HG02885 (cell line): ENCODE data around the gene MAN1A1.

Source experiments
- ATAC-seq: cut with Tn5 transposase; IDR thresholded peaks from one replicate; pipeline ENCODE4 v1.9.1; 2021; ENCODE audit warnings: mild to moderate bottlenecking; ENCODE audit not compliant: unreplicated experiment, poor library complexity

MAN1A1 gene

GRCh38 chr6:119328254-119328653 is 21.3 kb downstream of the MAN1A1 start:
- ATAC-seq, result no peak

DNA sequence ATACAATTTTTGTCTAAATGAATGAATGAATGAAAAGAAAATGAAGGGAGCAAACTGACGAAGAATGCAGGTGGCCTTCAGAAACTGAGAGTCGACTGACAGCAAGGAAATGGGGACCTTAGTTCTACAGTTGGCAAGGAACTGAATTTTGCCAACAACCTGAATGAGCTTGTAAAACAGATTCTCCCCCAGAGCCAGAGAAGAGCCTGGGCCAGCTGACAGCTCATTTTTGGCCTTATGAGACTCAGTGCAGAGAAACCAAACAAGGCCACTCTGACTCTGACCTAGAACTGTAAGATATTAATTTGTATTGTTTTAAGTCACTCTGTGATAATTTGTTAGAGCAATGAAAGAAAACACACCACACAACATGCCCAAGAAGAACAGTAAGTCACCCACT is 21.8 kb downstream of the MAN1A1 start:
- no peak for ATAC-seq

DNA sequence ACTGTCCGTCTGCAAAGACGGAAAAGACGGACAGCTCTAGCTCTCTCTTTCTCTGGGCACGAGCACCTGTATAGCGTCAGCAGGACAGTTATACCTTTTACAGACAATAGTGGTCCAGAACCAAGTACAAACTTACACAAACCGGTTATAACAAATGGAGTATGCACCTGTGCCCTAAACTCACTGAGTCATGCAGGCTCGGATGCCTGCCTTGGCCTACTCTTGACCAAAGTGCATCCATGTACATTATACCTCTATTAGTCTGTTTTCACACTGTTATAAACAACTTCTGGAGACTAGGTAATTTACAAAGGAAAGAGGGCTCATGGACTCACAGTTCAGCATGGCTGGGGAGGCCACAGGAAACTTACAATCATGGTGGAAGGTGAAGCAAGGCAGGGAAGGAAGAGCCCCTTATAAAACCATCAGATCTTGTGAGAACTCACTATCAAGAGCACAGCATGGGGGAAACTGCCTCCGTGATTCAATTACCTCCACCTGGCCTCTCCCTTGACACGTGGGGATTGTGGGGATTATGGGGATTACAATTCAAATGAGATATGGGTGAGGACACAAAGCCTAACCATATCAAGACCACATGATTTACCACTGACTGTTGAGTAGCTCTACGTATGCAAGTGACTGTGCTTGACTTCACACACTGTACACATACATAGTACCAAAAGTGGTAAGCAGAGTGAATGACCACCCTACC is 23.1 kb downstream of the MAN1A1 start:
- ATAC-seq, result no peak

DNA sequence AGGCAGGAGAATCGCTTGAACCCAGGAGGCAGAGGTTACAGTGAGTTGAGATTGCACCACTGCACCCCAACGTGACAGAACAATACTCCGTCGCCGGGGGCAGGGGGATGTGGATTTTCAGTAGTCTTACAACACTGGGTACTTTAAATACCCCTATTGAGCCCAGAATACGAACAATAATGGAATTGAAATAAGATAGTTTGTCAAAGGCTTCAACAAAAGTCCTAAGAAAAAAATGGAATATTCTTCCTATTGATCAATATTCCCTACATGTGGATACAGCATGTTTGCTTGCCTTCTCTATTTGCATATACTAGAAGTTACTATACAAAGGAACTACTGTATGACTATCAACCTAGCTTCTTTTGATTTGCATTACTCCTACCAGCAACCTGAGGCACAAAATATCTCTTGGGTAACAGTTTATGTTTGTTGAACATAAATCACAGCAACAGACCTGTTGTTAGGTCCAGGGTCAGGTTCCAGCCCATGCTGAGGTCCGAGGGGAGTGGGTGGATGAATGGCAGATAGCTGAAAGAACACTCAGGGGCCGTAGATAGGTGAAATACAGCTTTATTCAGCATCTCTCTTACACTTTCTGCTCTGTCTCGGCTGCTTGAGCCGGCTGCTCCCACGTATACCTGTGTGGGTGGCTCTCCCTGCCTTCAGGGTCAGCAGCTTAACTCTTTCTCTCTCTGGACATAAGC is 23.8 kb downstream of the MAN1A1 start:
- ATAC-seq, result no peak

DNA sequence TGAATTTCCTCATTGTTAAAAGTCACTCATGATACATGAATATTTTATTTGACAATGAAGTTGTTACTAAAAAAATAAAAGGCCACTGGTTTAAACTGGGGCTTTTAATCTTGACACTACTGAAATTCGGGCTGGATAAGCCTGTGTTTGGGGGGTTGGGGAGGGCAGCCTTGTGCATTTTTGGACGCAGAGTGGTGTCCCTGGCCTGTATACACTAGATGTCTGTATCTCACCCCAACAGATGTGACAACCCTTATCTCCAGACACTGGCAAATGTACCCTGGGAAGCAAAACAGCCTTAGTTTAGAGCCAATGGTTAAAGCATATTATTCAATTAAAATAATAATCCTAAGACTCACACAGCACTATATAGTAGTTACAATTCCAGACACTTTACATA is 24.8 kb downstream of the MAN1A1 start:
- ATAC-seq, result no peak

GRCh38 chr6:119323931-119324330 is 25.6 kb downstream of the MAN1A1 start:
- ATAC-seq, result no peak

GRCh38 chr6:119323478-119323877 is 26.1 kb downstream of the MAN1A1 start:
- no peak for ATAC-seq

GRCh38 chr6:119322715-119323350 is 26.7 kb downstream of the MAN1A1 start:
- ATAC-seq, result no peak

DNA sequence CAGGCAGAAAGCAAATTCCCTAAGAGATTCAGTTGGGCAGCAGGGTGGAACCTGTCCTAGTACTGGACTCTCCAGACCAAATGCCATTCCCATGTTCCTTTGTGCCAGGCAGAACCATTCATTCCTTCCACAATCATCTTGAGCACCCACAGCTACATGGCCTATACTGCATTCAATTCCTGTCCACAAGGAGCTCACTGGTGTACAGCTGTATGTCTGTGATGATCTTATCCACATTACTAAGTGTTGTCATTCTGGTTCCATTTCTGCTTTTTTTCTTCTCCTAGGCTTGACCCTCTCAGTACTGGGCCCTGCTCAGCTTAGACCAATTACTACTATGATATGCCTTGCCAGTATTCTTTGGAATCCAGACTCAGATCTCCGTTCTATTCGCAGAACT is 27.5 kb downstream of the MAN1A1 start:
- no peak for ATAC-seq

DNA sequence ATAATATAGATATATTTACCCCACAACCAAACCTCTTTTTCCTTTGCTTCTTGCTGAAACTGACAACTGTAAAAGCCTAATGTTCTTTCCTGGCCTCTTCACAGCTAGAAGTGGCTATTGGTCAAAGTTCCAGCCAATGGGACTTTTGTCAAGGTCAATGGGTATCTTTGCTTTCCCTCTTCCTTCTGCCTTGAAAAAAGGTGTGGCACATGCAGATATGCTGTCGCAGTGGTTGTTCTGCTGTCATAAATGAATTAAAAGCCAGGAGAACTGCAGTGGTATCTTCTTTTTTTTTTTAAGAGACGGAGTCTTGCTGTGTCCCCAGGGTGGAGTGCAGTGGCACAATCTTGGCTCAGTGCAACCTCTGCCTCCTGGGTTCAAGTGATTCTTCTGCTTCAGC is 29.9 kb downstream of the MAN1A1 start:
- no peak for ATAC-seq

DNA sequence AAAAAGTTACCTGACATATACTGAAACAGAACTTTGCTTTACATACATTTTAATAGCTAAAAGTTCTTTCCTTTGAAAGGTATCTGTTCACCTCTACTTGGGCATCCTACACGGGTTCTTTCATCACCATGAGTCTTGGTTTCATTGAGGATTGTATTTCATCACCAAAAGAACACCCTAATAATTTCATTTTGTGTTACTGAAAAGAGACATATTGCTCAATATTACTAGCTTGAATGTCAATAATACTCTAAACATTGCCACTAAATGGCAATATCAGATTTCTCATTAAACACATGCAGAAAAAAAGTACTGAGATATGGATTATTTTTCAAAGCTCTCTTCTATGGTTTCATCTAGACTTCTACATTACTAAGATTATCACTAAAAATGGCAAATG is 30.8 kb downstream of the MAN1A1 start:
- ATAC-seq, result no peak

DNA sequence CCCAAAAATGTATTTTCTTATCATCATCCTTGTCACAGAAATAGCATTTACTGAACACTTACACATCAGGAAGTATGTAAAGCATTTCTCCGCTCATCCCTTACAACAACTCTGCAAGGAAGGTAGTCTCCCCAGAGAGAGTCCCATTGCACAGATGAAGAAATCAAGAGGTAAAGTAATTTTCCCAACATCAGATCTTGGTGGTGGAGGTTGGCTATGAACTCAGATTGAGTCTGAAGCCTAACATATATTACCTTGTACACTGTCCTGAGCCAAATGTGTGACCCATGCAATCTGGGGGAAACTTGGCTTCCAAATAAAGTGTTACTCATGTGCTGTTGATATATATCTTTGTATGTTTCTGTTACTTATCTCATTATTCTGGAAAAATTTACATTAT is 31.4 kb downstream of the MAN1A1 start:
- ATAC-seq, result no peak

DNA sequence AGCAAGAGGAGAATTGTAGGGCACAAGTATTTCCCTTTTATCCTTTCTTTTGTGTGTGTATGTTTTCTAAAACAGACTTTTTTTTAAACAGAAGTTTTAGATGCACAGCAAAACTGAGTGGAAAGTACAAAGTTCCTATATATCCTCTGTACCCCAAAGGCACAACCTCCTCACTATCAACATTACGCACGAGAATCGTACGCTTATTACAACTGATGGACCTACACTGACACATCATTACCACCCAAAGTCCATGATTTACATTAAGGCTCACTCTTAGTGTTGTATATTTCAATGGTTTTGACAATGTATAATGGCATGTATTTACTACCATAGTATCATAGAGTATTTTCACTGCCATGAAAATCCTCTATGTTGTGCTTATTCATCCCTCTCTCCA is 32.6 kb downstream of the MAN1A1 start:
- ATAC-seq, result no peak

GRCh38 chr6:119314885-119315272 is 34.7 kb downstream of the MAN1A1 start:
- ATAC-seq, result peak; percentile 52

GRCh38 chr6:119313937-119314884 is 35.4 kb downstream of the MAN1A1 start:
- peak; percentile 67 for ATAC-seq

GRCh38 chr6:119312875-119313338 is 36.7 kb downstream of the MAN1A1 start:
- ATAC-seq, result peak; percentile 44

GRCh38 chr6:119312441-119312840 is 37.1 kb downstream of the MAN1A1 start:
- ATAC-seq, result no peak

DNA sequence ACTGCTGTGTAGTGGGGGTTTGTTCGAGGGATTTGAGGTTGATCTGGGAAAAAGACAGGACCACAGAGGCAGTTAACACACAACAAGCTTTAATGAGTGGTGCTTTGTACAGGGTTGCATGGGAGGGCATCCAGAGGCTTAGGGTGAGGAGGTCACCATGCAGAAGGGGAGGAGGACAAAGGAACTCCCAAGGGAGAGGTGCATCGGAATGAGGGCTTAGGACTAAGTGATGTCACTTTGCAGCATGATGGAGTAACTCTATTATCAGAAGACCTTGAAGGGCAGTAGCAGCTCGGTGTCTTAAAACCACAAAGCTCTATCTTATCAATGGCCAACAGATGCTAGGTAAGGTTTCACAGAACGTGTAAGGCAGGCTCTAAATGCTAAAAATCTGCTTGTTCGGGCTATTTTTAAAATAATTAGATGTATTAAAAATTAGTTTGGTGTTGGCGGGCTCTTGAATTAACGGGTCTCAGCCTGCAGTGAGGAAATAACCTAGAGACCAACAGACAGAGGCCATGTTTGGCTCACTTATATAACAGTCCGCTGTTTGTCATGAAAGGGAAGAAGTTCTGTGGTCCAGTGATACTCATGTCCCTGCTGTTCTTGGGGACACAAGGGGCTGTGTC is 37.9 kb downstream of the MAN1A1 start:
- ATAC-seq, result no peak

DNA sequence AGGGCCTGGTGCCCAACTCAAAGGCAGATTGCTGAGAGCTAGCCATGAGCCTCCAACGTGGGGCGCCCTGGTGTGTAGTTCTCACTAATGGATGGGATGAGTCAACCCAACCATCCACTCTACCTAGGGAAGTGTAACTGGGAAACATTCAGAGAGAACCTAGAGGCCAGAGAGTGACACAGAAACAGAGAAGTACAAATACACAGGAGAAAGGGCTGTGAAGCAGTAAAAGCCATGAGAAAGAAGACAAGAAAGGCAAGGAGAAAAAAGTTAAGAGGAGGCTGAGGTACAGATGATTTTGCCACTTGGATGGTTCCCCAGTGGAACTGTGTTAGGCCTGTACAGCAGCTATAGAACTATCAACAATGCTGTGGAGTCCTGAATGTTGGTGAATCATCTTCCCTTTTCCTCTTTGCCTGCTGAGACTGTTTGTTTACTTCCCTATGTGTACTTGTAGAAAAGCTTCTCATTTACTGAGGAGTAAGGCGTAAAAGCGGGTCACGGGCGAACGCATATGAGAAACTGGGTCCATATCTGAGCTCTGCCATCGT is 39.0 kb downstream of the MAN1A1 start:
- no peak for ATAC-seq
